HG02798 (cell line): ENCODE measurements around the gene UBLCP1.
A peak's percentile ranks its signal among the peaks of the same experiment; 100 is the strongest.

Experiments
- ATAC-seq: cut with Tn5 transposase; IDR thresholded peaks from one replicate; pipeline ENCODE4 v1.9.1; 2021; ENCODE audit warnings: mild to moderate bottlenecking; ENCODE audit not compliant: unreplicated experiment, poor library complexity

The UBLCP1 gene

DNA sequence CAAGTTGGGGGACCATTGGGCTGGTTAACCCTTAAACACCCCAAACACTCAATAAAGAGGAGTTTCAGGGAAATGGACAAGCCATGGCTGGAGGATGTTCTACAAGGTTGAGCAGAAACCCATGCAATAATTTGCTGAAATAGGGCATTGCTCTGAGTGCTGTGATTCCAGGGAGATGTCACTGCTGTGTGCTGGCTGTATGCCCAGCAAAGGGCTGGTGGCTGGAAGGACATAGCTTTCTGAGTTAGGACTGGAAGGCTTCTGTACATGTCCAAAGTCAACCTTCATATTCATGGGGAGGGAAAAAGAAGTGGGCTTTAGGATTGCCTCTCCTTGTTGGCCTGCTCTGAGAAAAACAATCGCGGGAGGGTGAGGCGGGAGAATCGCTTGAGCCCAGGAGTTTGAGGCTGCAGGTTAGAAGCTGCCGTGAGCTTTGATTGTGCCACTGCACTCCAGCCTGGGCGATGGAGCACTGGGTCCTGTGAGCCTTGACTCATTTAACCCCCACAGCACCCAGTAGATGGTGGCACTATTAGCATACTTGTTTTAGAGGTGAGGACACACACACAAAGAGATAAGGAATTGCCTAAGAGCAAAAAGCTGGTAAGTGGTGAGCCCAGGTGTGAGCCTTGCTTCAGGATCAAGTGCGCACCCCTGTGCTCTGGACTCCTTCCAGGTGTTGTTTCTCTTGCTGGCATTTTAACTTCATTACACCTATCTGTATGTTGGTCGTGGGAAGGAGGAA, 46.8 kb downstream of the UBLCP1 start:
- ATAC-seq = no peak

DNA sequence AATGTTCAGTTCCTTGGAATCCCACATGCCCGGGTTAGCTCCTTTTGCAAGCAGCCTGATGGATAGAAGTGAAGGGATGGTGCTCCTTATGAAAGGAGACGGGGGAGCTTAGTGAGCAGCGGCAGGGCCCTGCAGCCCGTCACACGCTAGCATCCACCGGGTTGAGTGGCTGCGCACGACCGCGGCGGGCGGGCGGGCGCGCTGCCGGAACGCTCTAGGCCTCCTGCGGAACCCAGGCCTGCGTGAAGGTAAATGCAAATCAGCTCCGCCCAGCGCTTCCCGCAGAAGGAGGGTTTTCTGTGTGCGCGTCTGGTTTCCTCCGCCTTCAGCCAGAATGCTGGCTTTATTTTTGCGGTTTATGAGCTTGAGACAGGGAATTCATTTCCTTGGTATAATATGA, 47.4 kb downstream of the UBLCP1 start:
- peak; percentile 60 for ATAC-seq

DNA sequence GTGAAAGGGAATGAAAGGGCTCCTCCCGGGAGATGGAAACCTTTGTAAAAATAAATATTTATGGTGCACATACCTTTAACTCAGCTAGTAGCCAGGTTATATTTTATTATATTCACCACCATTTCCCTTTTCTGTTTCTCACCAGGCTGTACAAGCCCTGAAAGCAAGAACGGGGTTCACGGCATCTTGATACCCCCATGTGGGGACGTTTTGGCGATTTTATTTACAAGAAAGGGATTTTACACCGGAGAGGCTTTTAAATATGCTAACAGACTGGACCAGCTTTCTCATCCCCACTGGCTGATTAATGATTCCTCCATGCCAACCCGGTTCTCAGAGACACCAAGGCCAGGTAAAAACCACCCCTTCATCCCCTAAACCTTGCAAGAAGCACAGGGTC, 48.0 kb downstream of the UBLCP1 start:
- ATAC-seq = no peak

DNA sequence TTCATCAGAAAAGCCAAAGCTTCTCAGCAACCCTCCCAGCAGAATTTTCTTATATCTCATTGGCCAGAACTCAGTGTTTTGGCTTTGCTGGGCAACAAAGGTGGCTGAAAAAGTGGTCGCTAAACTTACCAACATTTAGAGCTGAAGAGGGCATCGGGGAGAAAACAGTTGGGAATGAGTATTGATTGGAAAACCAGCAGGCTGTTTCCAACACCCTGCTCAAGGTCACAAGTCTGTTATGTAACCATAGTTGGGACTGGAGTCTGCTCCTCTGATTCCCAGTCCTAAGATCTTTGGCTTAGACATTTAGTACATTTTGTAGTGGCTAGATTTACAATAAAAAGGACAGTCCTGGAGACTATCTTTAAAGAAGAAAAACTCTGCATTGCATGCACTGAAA, 50.1 kb downstream of the UBLCP1 start:
- no peak for ATAC-seq

DNA sequence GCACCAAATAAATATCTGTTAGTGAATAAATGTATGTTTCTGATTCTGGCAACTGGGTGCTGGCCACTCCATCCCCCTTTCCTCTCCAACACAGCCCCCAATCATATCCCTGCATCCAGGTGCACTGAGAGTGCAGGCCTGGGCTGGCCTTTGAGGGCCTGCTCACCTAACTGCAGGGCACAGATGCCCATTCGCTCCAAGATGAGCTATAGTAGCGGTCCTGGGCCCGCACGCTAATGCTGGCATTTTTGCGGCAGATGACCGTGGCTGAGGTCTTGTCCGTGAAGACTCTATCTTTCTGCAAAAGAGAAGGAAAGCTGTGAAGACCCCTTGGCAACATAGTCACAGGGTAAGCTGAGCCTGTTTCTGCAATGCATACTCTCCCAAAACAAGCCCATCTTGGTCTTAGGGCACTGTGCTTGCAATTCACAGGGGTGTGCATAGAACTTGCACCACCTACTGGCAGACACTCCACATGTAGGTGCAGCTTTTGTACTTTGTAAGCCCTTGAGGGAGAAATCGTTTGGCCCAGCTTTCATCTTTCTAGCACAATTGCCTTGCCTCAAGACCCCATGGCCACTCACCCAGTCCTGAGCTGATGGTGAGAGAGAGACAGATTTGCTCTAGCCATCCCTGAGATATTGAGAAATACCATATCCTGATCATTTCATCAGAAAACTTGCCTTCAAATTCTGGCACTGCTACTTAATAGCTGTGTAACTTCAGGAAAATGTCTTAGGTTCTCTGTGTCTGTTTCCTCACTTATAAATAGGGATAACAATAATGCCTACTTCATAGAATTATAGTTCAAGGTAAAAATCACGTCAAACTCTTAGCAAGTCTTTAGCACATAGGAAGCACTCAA, 53.7 kb downstream of the UBLCP1 start:
- ATAC-seq = peak; percentile 68

DNA sequence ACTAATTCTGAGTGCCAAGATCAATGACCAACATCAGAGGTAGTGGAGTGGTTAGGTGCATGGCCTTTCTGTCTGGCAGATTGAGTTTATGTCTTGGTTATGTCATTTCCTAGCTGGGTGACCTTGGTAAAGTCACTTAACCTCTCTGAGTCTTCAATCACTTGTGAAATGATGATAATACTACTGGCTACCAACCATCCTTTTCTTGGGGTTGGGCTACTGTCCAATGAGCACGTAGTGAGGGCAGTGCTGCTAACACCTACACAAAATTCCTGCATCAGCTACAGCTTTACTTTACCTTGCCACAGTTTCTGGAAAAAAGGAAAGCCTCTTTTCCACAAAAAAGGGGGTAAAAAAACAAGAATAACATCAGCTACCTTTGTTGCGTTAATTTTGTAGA, 54.8 kb downstream of the UBLCP1 start:
- ATAC-seq = no peak

DNA sequence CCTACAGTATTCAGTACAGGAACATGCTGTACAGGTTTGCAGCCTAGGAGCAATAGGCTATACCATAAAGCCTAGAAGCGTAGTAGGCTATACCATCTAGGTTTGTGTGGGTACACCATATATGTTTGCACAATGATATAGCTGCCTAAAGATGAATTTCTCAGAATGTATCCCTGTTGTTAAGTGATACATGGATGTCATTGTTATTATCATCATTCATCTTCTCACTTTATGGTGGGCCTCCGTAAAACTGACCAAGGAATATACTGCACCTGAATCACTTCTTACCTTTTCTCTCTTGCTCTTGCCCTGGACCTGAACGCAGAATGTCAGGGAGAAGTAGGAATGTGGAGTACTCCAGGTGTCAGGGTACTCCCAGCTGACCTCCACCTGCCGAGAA, 55.4 kb downstream of the UBLCP1 start:
- no peak for ATAC-seq

- ATAC-seq = no peak
These were observed 56.3 kb downstream of the UBLCP1 start for GRCh38 chr5:159319363-159319762.

DNA sequence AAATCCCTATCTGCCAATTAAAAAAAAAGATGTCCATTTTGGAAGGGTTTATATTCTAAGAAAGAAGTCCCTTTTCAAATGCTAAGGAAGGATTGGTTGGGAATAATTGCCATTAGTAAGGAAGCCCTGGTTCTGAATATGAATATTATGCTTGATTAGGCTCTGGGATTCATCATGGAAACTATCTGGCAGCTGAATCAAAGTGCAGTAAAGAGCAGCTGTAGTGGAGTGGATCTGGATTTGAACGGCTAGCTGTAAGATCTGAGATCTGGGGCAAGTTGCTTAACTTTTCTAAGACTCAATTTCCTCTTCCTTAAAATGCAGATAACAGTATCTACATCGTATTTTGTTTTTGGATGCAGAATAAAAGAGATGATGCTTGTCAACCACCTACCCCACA, 56.7 kb downstream of the UBLCP1 start:
- no peak for ATAC-seq

GRCh38 chr5:159322180-159322579, 59.1 kb downstream of the UBLCP1 start:
- ATAC-seq = peak; percentile 75

GRCh38 chr5:159324102-159324755, 61.1 kb downstream of the UBLCP1 start:
- no peak for ATAC-seq

GRCh38 chr5:159324986-159325385, 61.9 kb downstream of the UBLCP1 start:
- ATAC-seq = no peak

DNA sequence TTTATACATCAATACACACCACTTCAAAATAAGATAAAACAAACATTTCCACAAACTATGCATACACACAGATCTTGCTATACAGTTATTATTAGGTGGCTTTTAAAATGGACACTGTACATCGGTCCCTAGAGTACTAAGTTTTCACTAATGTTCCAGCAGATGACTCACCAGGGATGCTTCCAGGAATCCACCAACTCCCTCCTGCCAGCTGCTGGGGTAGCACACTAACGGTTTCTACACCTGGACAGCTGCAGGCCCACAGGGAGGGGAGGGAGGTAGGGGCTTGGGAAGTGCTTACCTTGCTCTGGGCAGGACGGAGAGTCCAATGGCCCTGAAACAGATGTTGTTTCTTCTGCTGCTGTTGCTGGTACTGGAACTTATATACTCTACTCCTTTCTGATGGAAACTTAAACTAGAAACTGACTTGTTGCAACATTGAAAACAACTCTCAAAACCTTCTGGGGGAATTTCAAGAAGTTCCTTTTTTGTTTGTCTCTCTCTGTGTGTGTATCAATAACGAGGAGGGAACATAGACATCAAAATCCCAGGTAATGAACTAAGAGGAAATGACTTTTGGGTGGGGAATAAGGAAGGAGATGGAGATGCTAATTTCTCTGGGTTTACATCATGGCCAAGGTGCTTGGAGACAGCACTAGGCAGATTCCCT, 67.2 kb downstream of the UBLCP1 start, which contains the start of gene IL12B:
IL12B (minus strand) TSS at position 357 of the 670 bp plus-strand sequence. CDS start 3,705 bp downstream, outside the sequence.
- no peak for ATAC-seq

- peak; percentile 67 for ATAC-seq
These were observed 68.2 kb downstream of the UBLCP1 start for GRCh38 chr5:159331093-159331973.

GRCh38 chr5:159332800-159333544, 69.9 kb downstream of the UBLCP1 start:
- peak; percentile 28 for ATAC-seq

DNA sequence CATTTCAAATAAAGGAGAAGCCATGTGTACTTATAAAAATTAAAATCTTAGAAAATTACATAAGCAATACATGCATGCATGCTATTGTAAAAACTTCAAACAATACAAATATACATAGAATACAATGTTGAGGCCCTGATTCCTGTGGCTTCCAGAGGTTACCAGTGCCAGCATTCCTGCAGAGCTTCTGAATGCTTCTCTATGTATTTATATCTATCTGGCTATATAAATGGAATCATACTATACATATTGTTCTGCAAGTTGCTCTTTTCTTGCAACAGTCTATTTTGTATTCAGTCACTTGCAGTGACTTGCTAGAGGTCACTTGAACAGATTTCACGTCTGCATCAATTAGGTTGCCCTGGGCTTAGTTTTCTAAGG, 70.4 kb downstream of the UBLCP1 start:
- no peak for ATAC-seq
